ENCODE results near the gene PCAT7. TPM values are rescaled to one million over a fixed set of nuclear protein-coding genes. Genes with fewer than 3 reads are reported as not detected.

The PCAT7 gene
- total RNA-seq, 5 donors from 2014 or later (not counting 1 experiment from before 2014, with no cell fraction given) = not detected

DNA sequence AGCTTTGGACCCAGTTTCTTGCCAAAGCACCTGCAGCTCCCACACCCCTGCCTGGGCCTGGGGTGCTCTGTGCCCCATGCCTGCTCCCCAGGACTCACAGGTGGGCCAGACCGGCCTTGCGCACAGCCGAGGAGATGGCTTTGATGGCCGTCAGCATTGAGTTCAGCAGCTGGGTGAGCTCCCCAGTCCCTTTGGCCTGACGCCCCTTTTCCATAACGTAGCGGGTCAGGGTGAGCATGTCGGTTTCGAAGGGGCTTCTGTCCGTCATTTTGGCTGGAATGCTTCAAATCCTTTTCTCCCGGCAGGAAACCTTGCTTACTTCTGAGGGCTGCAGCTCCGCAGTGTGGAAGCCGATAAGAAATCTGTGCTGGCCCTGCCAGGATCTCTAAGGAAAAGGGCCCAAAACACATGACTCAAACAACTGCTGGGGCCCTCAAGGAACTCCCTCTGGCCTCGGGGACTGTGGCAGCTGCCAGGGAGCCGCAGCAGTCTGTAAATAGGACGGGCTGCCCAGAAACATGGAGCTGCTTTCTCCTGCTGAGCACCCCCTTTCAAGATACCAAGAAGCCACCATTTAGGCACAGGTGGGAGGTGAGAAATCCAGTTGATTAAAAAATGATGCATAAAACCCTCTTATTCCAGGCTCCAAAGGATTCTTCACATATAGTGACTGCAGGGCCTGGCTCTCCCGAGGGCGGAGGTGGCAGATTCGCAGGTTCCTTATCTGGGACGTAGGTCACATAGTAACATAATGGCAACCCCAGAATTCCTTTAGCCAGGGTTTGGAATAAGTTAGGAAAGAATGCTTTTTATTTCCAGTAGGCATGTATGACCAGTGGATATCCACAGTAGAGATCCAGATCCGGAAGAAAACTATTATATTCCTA is 38.8 kb downstream of the PCAT7 start, which contains the start of gene FBP2:
Gene FBP2, minus strand, starts transcription at position 366 of the 887 bp plus-strand sequence. Its CDS starts 98 bp downstream, at position 268.
- H3K4me3 Mint-ChIP-seq = no peak within 1 kb of the TSS
- no peak within 1 kb of the TSS for H3K4me3 ChIP-seq (ENCODE audit: control insufficient read depth in 1 of 2, extremely low read depth in 1 of 2, low read length in 1 of 2)
- H3K27me3 Mint-ChIP-seq = peaks cover 24 to 29% of the 10 kb centered on the region in 2 donors
- H3K27me3 ChIP-seq (replicated peaks in 1 of 2; ENCODE audit: control insufficient read depth in 2 of 2, extremely low read depth in 1 of 2, insufficient read depth in 2 of 2, low read length in 1 of 2) = peaks cover 0 to 13% of the 10 kb centered on the region in 2 experiments
- H3K9me3 ChIP-seq = no peaks in the 10 kb centered on the region
- H3K27ac ChIP-seq (ENCODE audit: low read length) = no peak within 1 kb of the TSS
- H3K4me1 Mint-ChIP-seq = no peaks in the 10 kb centered on the region
- ChIA-PET CTCF (no interaction called here), POLR2A (no interaction called here)
- no peaks in the 10 kb centered on the region for H3K36me3 ChIP-seq (ENCODE audit: control insufficient read depth in 2 of 2, extremely low read depth in 1 of 2, insufficient read depth in 1 of 2, low read length in 1 of 2)
- ATAC-seq (replicated peaks in 1 of 4) (no peak), DNase-seq (no peak)
- WGBS (ENCODE audit: insufficient coverage) = 92% methylated on average over 13 of the region's 21 CpGs
- no peaks in the 10 kb centered on the region for H3K36me3 Mint-ChIP-seq
- H3K4me1 ChIP-seq (ENCODE audit: control insufficient read depth in 1 of 2, extremely low read depth in 1 of 2, insufficient read depth in 2 of 2, low read length in 2 of 2) = no peaks in the 10 kb centered on the region
- H3K9me3 Mint-ChIP-seq = no peaks in the 10 kb centered on the region
- H3K27ac Mint-ChIP-seq = no peak within 1 kb of the TSS

- Histone ChIP-seq H3K9me3 (no peaks in the 10 kb centered on the region), H3K36me3 (ENCODE audit: control insufficient read depth in 2 of 2, extremely low read depth in 1 of 2, insufficient read depth in 1 of 2, low read length in 1 of 2) (no peaks in the 10 kb centered on the region), H3K27me3 (replicated peaks in 1 of 2; ENCODE audit: control insufficient read depth in 2 of 2, extremely low read depth in 1 of 2, insufficient read depth in 2 of 2, low read length in 1 of 2) (peaks cover 0 to 2% of the 10 kb centered on the region in 2 experiments), H3K4me3 (ENCODE audit: control insufficient read depth in 1 of 2, extremely low read depth in 1 of 2, low read length in 1 of 2) (no peak overlapping the region), H3K4me1 (ENCODE audit: control insufficient read depth in 1 of 2, extremely low read depth in 1 of 2, insufficient read depth in 2 of 2, low read length in 2 of 2) (peaks cover 0 to 4% of the 10 kb centered on the region in 2 experiments), H3K27ac (ENCODE audit: low read length) (no peak overlapping the region)
- WGBS (ENCODE audit: insufficient coverage) = 89% methylated on average over 6 of the region's 7 CpGs
- Mint-ChIP-seq H3K4me3 (no peak overlapping the region), H3K27ac (no peak overlapping the region), H3K36me3 (no peaks in the 10 kb centered on the region), H3K9me3 (no peaks in the 10 kb centered on the region), H3K4me1 (peaks cover 4 to 9% (median 6%) of the 10 kb centered on the region in 3 donors), H3K27me3 (peaks cover 4 to 15% of the 10 kb centered on the region in 2 donors)
- ATAC-seq (replicated peaks in 1 of 4) = no peak
- ChIA-PET POLR2A (no interaction called here), CTCF (no interaction called here)
- DNase-seq = no peak
Observed at GRCh38 chr9:94599102-94599501, 44.2 kb downstream of the PCAT7 start.

GRCh38 chr9:94600258-94600657 is 45.4 kb downstream of the PCAT7 start:
- Mint-ChIP-seq H3K27me3 (peaks cover 0 to 8% of the 10 kb centered on the region in 2 donors), H3K36me3 (no peaks in the 10 kb centered on the region), H3K27ac (no peak overlapping the region), H3K9me3 (no peaks in the 10 kb centered on the region), H3K4me3 (no peak overlapping the region), H3K4me1 (peaks cover 4 to 9% (median 6%) of the 10 kb centered on the region in 3 donors)
- no peak overlapping the region for H3K4me3 ChIP-seq (ENCODE audit: control insufficient read depth in 1 of 2, extremely low read depth in 1 of 2, low read length in 1 of 2)
- DNase-seq (no peak), ATAC-seq (replicated peaks in 1 of 4) (no peak)
- CTCF ChIA-PET = no interaction called here
- H3K9me3 ChIP-seq = no peaks in the 10 kb centered on the region
- no peaks in the 10 kb centered on the region for H3K36me3 ChIP-seq (ENCODE audit: control insufficient read depth in 2 of 2, extremely low read depth in 1 of 2, insufficient read depth in 1 of 2, low read length in 1 of 2)
- H3K27me3 ChIP-seq (replicated peaks in 1 of 2; ENCODE audit: control insufficient read depth in 2 of 2, extremely low read depth in 1 of 2, insufficient read depth in 2 of 2, low read length in 1 of 2) = peaks cover 0 to 2% of the 10 kb centered on the region in 2 experiments
- no peak overlapping the region for H3K27ac ChIP-seq (ENCODE audit: low read length)
- WGBS (ENCODE audit: insufficient coverage) = 85% methylated on average over 8 of the region's 8 CpGs
- POLR2A ChIA-PET = no interaction called here
- H3K4me1 ChIP-seq (ENCODE audit: control insufficient read depth in 1 of 2, extremely low read depth in 1 of 2, insufficient read depth in 2 of 2, low read length in 2 of 2) = peaks cover 0 to 4% of the 10 kb centered on the region in 2 experiments

DNA sequence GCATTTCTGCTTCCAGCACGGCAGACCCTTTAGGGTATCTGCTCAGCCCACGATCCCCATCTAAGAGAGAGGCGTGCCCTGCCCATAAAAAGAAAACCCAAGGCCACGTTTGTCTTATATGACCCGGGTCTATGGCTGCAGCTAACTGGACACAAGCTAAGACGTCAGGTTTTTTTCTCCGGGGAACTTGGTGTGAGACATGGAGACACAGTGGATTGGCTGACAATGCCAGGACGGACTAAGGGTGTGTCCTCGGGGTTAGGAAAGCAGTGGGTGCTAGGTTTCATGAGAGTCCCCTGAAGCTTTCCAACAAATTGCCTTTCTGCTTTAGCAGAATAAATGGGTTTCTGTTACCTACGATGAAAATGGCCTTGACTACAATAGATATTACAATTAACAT is 45.8 kb downstream of the PCAT7 start:
- H3K27ac Mint-ChIP-seq = no peak overlapping the region
- 90% methylated on average over 7 of the region's 10 CpGs for WGBS (ENCODE audit: insufficient coverage)
- H3K4me1 Mint-ChIP-seq = peaks cover 4 to 9% (median 6%) of the 10 kb centered on the region in 3 donors
- ATAC-seq (replicated peaks in 1 of 4) = no peak
- no peaks in the 10 kb centered on the region for H3K36me3 Mint-ChIP-seq
- H3K27me3 Mint-ChIP-seq = peaks cover 0 to 8% of the 10 kb centered on the region in 2 donors
- peaks cover 0 to 2% of the 10 kb centered on the region in 2 experiments for H3K27me3 ChIP-seq (replicated peaks in 1 of 2; ENCODE audit: control insufficient read depth in 2 of 2, extremely low read depth in 1 of 2, insufficient read depth in 2 of 2, low read length in 1 of 2)
- ChIA-PET POLR2A (no interaction called here), CTCF (no interaction called here)
- H3K9me3 Mint-ChIP-seq = no peaks in the 10 kb centered on the region
- H3K4me3 ChIP-seq (ENCODE audit: control insufficient read depth in 1 of 2, extremely low read depth in 1 of 2, low read length in 1 of 2) = no peak overlapping the region
- no peak overlapping the region for H3K4me3 Mint-ChIP-seq
- H3K27ac ChIP-seq (ENCODE audit: low read length) = no peak overlapping the region
- no peaks in the 10 kb centered on the region for H3K36me3 ChIP-seq (ENCODE audit: control insufficient read depth in 2 of 2, extremely low read depth in 1 of 2, insufficient read depth in 1 of 2, low read length in 1 of 2)
- DNase-seq = no peak
- H3K9me3 ChIP-seq = no peaks in the 10 kb centered on the region
- peaks cover 0 to 4% of the 10 kb centered on the region in 2 experiments for H3K4me1 ChIP-seq (ENCODE audit: control insufficient read depth in 1 of 2, extremely low read depth in 1 of 2, insufficient read depth in 2 of 2, low read length in 2 of 2)

- Histone ChIP-seq H3K27me3 (replicated peaks in 1 of 2; ENCODE audit: control insufficient read depth in 2 of 2, extremely low read depth in 1 of 2, insufficient read depth in 2 of 2, low read length in 1 of 2) (peaks cover 0 to 8% of the 10 kb centered on the region in 2 experiments), H3K4me3 (ENCODE audit: control insufficient read depth in 1 of 2, extremely low read depth in 1 of 2, low read length in 1 of 2) (no peak overlapping the region), H3K9me3 (no peaks in the 10 kb centered on the region), H3K4me1 (ENCODE audit: control insufficient read depth in 1 of 2, extremely low read depth in 1 of 2, insufficient read depth in 2 of 2, low read length in 2 of 2) (peaks cover 0 to 4% of the 10 kb centered on the region in 2 experiments), H3K36me3 (ENCODE audit: control insufficient read depth in 2 of 2, extremely low read depth in 1 of 2, insufficient read depth in 1 of 2, low read length in 1 of 2) (no peaks in the 10 kb centered on the region), H3K27ac (ENCODE audit: low read length) (no peak overlapping the region)
- POLR2A ChIA-PET = no interaction called here
- Mint-ChIP-seq H3K4me3 (no peak overlapping the region), H3K27me3 (peaks cover 0 to 2% of the 10 kb centered on the region in 2 donors), H3K36me3 (peaks cover 4% of the 10 kb centered on the region), H3K9me3 (no peaks in the 10 kb centered on the region), H3K27ac (no peak overlapping the region), H3K4me1 (peaks cover 4 to 9% (median 6%) of the 10 kb centered on the region in 3 donors)
- 94% methylated on average over 2 of the region's 6 CpGs for WGBS (ENCODE audit: insufficient coverage)
- no peak for ATAC-seq (replicated peaks in 1 of 4)
- CTCF ChIA-PET = interaction anchor here in 1 of 2 donors (0.7 kb wide), 2 partner anchors 27 to 393 kb away, joined by 5 to 7 read pairs; no protein-coding TSS in a partner anchor
- no peak for DNase-seq
Observed at GRCh38 chr9:94602666-94603065, 47.8 kb downstream of the PCAT7 start.

- H3K27me3 Mint-ChIP-seq = no peaks in the 10 kb centered on the region
- H3K27ac Mint-ChIP-seq = no peak overlapping the region
- peak in 34 of 35 experiments; percentile 25 to 70 (median 51) for DNase-seq
Observed at GRCh38 chr9:94603259-94604160, 48.6 kb downstream of the PCAT7 start.

More at GRCh38 chr9:94603259-94604160, 48.6 kb downstream of the PCAT7 start:
- no peaks in the 10 kb centered on the region for H3K9me3 ChIP-seq
- H3K27ac ChIP-seq (ENCODE audit: low read length) = no peak overlapping the region
- H3K4me1 ChIP-seq (ENCODE audit: control insufficient read depth in 1 of 2, extremely low read depth in 1 of 2, insufficient read depth in 2 of 2, low read length in 2 of 2) = peaks cover 0 to 4% of the 10 kb centered on the region in 2 experiments
- ChIA-PET POLR2A (no interaction called here), CTCF (no interaction called here)
- no peak overlapping the region for H3K4me3 Mint-ChIP-seq
- H3K4me1 Mint-ChIP-seq = peaks cover 4 to 9% (median 6%) of the 10 kb centered on the region in 3 donors
- peaks cover 4% of the 10 kb centered on the region for H3K36me3 Mint-ChIP-seq
- 23% methylated on average over 10 of the region's 21 CpGs for WGBS (ENCODE audit: insufficient coverage)
- no peak overlapping the region for H3K4me3 ChIP-seq (ENCODE audit: control insufficient read depth in 1 of 2, extremely low read depth in 1 of 2, low read length in 1 of 2)
- no peaks in the 10 kb centered on the region for H3K36me3 ChIP-seq (ENCODE audit: control insufficient read depth in 2 of 2, extremely low read depth in 1 of 2, insufficient read depth in 1 of 2, low read length in 1 of 2)
- peak; percentile 67 to 87 (median 72) for ATAC-seq (replicated peaks in 1 of 4)
- H3K9me3 Mint-ChIP-seq = no peaks in the 10 kb centered on the region
- H3K27me3 ChIP-seq (replicated peaks in 1 of 2; ENCODE audit: control insufficient read depth in 2 of 2, extremely low read depth in 1 of 2, insufficient read depth in 2 of 2, low read length in 1 of 2) = peaks cover 0 to 15% of the 10 kb centered on the region in 2 experiments

All from T-cell (primary cell).